Measurements from ENCODE around the gene KRT16.

- no peak for TF ChIP-seq MYC (IDR thresholded peaks at IDR 0.05; ENCODE audit: low read depth, low read length)
- no peak for TF ChIP-seq CTCF (IDR thresholded peaks at IDR 0.05; ENCODE audit: extremely low read depth in 1 of 2, insufficient read depth in 1 of 2, low read depth in 1 of 2, low read length in 2 of 2)
These were observed 48.9 kb downstream of the KRT16 start for GRCh38 chr17:41563607-41564170.
